ENCODE measurements around the gene VWA2. TPM values are rescaled to one million over a fixed set of nuclear protein-coding genes. Genes with fewer than 3 reads are reported as not detected.

VWA2 gene
- total RNA-seq, 1 donor from 2014 or later: 15.5 TPM

- no peak overlapping the region for H3K4me3 ChIP-seq
- no peak overlapping the region for H3K27ac ChIP-seq
- intact Hi-C loops (cut with DNase I): no loop called here
- no peaks in the 10 kb centered on the region for H3K27me3 ChIP-seq
- TF ChIP-seq, protein P1, sequence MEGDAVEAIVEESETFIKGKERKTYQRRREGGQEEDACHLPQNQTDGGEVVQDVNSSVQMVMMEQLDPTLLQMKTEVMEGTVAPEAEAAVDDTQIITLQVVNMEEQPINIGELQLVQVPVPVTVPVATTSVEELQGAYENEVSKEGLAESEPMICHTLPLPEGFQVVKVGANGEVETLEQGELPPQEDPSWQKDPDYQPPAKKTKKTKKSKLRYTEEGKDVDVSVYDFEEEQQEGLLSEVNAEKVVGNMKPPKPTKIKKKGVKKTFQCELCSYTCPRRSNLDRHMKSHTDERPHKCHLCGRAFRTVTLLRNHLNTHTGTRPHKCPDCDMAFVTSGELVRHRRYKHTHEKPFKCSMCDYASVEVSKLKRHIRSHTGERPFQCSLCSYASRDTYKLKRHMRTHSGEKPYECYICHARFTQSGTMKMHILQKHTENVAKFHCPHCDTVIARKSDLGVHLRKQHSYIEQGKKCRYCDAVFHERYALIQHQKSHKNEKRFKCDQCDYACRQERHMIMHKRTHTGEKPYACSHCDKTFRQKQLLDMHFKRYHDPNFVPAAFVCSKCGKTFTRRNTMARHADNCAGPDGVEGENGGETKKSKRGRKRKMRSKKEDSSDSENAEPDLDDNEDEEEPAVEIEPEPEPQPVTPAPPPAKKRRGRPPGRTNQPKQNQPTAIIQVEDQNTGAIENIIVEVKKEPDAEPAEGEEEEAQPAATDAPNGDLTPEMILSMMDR (IDR thresholded peaks at IDR 0.05): no peak
- ATAC-seq (no peak), DNase-seq (peak; percentile 30)
- H3K36me3 ChIP-seq: no peaks in the 10 kb centered on the region
- H3K9me3 ChIP-seq: no peaks in the 10 kb centered on the region
- H3K4me1 ChIP-seq: peaks cover 3% of the 10 kb centered on the region
Observed at GRCh38 chr10:114276066-114276465, 37.0 kb downstream of the VWA2 start.

DNA sequence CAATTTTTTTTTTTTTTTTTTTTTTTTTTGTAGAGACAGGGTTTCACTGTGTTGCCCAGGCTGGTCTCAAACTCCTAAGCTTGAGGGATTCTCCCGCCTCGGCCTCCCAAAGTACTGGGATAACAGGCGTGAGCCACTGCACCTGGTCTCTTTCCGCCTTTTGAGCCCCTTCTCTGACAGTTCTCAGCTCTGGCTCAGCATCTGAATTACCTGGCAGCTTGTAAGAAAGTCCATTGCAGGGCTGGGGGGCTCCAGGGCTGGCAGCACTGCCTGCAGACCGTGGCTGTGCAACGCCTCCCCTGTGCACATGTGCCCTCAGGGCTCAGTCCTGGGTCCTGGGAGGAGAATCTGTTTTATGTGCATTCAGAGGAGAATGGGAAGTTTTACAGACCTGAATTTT lies 37.6 kb downstream of the VWA2 start:
- TF ChIP-seq, protein P1 (IDR thresholded peaks at IDR 0.05): no peak
- H3K27me3 ChIP-seq: no peaks in the 10 kb centered on the region
- ATAC-seq (no peak), DNase-seq (peak; percentile 29)
- H3K27ac ChIP-seq: no peak overlapping the region
- no peaks in the 10 kb centered on the region for H3K9me3 ChIP-seq
- no peaks in the 10 kb centered on the region for H3K36me3 ChIP-seq
- no peak overlapping the region for H3K4me3 ChIP-seq
- H3K4me1 ChIP-seq: no peaks in the 10 kb centered on the region
- intact Hi-C loops (cut with DNase I): no loop called here

DNA sequence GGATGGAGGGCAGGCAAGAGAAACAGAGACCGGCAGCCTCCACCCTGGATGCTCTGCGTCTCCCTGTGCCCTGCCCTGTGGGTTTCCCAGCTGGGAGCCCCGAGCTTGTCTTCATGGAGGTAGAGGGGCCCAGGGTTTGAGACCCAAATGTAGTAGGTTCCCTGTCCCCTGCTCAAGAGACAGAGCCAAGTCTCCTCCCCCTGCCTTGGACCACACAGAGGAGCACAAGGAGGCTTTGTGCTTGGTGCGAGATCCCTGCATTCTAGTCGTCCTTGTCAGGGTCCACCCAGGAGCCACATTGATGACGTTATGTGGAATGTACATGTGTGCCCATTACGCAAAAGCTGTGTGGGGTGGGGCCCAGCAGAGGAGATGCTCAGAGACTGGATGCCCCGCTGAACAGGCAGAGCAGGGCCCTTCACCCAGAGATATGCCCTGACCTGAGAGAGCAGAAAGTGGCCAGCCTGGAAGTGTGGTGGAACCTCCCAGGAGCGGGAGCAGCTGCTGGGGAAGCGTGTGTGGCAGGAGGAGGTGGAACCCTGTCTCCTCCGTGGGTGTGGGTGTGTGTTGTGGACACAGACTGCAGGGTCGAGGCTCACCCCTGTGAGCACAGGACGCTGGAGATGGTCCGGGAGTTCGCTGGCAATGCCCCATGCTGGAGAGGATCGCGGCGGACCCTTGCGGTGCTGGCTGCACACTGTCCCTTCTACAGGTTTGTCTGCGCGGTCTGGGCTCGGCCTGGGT lies 39.3 kb downstream of the VWA2 start:
- TF ChIP-seq, protein P1 (IDR thresholded peaks at IDR 0.05): no peak
- Histone ChIP-seq H3K4me1 (no peaks in the 10 kb centered on the region), H3K36me3 (no peaks in the 10 kb centered on the region), H3K27ac (no peak overlapping the region), H3K9me3 (no peaks in the 10 kb centered on the region), H3K4me3 (no peak overlapping the region), H3K27me3 (no peaks in the 10 kb centered on the region)
- peak; percentile 42 for DNase-seq
- intact Hi-C loops (cut with DNase I): no loop called here
- ATAC-seq: no peak

GRCh38 chr10:114278884-114279191 lies 39.8 kb downstream of the VWA2 start:
- Histone ChIP-seq H3K27me3 (no peaks in the 10 kb centered on the region), H3K9me3 (no peaks in the 10 kb centered on the region), H3K27ac (no peak overlapping the region), H3K36me3 (no peaks in the 10 kb centered on the region), H3K4me1 (no peaks in the 10 kb centered on the region), H3K4me3 (no peak overlapping the region)
- ATAC-seq: no peak
- DNase-seq: no peak
- TF ChIP-seq, protein P1 (IDR thresholded peaks at IDR 0.05): no peak
- intact Hi-C loops (cut with DNase I): no loop called here

- peak; percentile 25 for DNase-seq
- Histone ChIP-seq H3K27ac (no peak overlapping the region), H3K36me3 (no peaks in the 10 kb centered on the region), H3K27me3 (no peaks in the 10 kb centered on the region), H3K9me3 (no peaks in the 10 kb centered on the region), H3K4me1 (no peaks in the 10 kb centered on the region), H3K4me3 (no peak overlapping the region)
- intact Hi-C loops (cut with DNase I): no loop called here
- no peak for ATAC-seq
- TF ChIP-seq, protein P1 (IDR thresholded peaks at IDR 0.05): no peak
Observed at GRCh38 chr10:114279289-114279688, 40.2 kb downstream of the VWA2 start.
